SJCRH30 (cell line): ENCODE data around the gene MMP20. TPM values are rescaled to one million over a fixed set of nuclear protein-coding genes. Genes with fewer than 3 reads are reported as not detected.

Experiments used
- DNase-seq, 2 experiments: peaks; one replicate each; pipeline ENCODE4 v3.0.0-alpha.2; 2015 to 2020
- H3K27ac ChIP-seq: fragments of 250-450 bp; sonication (Bioruptor Pico); 2 replicates; pipeline ENCODE4 v1.5.1; 2020; ENCODE audit warnings: mild to moderate bottlenecking, moderate library complexity
- H3K27me3 ChIP-seq: fragments of 250-450 bp; sonication (Bioruptor Pico); 2 replicates; pipeline ENCODE4 v1.5.1; 2020; ENCODE audit warnings: mild to moderate bottlenecking, moderate library complexity
- H3K36me3 ChIP-seq: fragments of 250-450 bp; sonication (Bioruptor Pico); 2 replicates; pipeline ENCODE4 v1.5.1; 2020; ENCODE audit warnings: mild to moderate bottlenecking, moderate library complexity
- H3K4me1 ChIP-seq: fragments of 250-450 bp; sonication (Bioruptor Pico); 2 replicates; pipeline ENCODE4 v1.5.1; 2020; ENCODE audit warnings: mild to moderate bottlenecking, moderate library complexity
- H3K4me3 ChIP-seq: fragments of 250-450 bp; sonication (Bioruptor Pico); 2 replicates; pipeline ENCODE4 v1.5.1; 2020; ENCODE audit warnings: mild to moderate bottlenecking, moderate library complexity
- H3K9me3 ChIP-seq: fragments of 250-450 bp; sonication (Bioruptor Pico); replicated peaks from 2 replicates; pipeline ENCODE4 v1.5.1; 2020; ENCODE audit warnings: mild to moderate bottlenecking, moderate library complexity
- total RNA-seq: library from RNA; depleted of rRNA; stranded (reverse); fragments of >200 nt; shearing (Covaris generic); gene quantifications from 2 replicates; pipeline ENCODE4 v1.2.3, GENCODE V29; 2014

MMP20 gene
- total RNA-seq, 1 experiment from 2014 or later, result not detected

DNA sequence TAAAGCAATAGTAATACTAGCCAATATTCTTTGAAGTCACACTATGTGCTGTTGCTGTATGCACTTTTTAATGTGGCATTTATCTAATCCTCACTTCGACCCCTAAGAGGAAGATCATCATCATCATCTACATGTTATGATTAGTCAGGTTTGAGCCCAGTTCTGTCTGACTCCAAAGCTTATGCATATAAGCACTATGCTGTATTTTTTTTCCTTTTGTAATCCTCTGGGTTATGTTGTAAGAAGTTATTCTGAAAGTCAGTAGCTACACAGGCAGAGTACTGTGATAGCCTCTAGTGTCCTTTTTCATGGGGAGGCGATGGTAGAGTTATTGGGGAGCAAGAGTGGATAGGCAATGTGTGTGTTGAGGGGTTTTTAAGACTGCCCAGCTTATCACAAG, 11.1 kb downstream of the MMP20 start:
- H3K4me3 ChIP-seq, result no peak overlapping the region
- H3K36me3 ChIP-seq, result no peaks in the 10 kb centered on the region
- H3K4me1 ChIP-seq, result no peaks in the 10 kb centered on the region
- no peak overlapping the region for H3K27ac ChIP-seq
- H3K9me3 ChIP-seq, result no peaks in the 10 kb centered on the region
- DNase-seq, result no peak
- H3K27me3 ChIP-seq, result no peaks in the 10 kb centered on the region

DNA sequence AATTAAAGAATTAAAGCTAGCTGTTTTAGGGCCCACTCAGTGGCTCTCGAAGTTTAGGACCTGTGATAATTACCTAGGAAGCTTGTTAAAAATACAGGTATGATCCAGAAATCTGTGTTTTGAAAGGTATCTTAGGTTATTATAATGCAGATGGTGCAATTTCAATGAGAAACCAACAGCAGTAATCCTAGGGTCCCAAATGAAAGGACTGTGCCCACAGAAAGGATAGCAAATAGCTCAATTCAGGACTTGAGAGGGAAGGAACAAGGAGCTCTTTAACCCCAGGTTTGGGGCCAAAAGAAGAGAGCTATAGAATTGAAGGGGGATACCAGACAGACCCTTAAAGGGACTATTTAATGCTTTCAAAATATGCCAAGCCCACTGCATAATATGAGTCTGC, 11.7 kb downstream of the MMP20 start:
- Histone ChIP-seq H3K9me3 (no peaks in the 10 kb centered on the region), H3K4me3 (no peak overlapping the region), H3K27me3 (no peaks in the 10 kb centered on the region), H3K27ac (no peak overlapping the region), H3K4me1 (no peaks in the 10 kb centered on the region), H3K36me3 (no peaks in the 10 kb centered on the region)
- DNase-seq, result no peak

DNA sequence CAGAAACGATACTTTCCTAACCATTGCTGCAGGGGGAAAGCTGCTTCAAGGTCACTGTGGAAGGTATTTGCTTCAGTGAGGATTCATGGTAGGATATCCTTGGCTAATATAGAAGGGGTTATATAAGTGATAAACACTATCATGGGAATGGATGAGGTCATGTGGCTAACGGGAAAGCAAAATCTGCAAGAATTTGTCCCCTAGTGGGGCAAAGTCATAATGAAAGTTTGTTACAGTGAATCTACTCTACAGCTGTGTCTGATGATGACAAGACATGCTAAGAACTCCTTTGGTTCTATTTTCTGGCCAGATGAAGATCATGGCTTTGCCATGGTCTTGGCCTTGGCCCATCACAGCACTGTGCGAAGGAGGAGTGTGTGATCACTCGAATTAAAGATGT, 13.8 kb downstream of the MMP20 start:
- H3K36me3 ChIP-seq, result no peaks in the 10 kb centered on the region
- H3K27me3 ChIP-seq, result no peaks in the 10 kb centered on the region

DNA sequence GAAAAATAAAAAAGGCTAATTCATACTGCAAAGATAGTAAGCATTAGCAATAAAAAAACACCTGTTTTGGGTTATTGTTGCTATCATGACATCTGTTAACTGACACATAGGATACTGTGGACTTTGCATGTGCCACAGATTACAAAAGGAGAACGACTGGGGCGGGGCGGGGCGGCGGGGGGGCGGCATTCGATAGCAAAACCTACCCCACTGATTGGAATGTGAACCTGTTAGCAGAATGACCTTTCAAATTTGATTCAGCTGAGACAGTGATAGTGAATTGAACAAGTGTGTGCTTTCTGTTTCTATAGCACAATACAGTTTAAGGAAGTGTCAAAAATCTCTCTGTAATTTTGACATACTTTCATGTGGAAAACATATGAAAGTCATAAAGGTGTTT, 14.9 kb downstream of the MMP20 start:
- no peak overlapping the region for H3K27ac ChIP-seq
- H3K9me3 ChIP-seq, result no peaks in the 10 kb centered on the region
- no peak overlapping the region for H3K4me3 ChIP-seq
- no peak for DNase-seq
- no peaks in the 10 kb centered on the region for H3K27me3 ChIP-seq
- H3K4me1 ChIP-seq, result no peaks in the 10 kb centered on the region
- no peaks in the 10 kb centered on the region for H3K36me3 ChIP-seq

More for the DNA sequence above, 13.8 kb downstream of the MMP20 start:
- Histone ChIP-seq H3K4me3 (no peak overlapping the region), H3K27ac (no peak overlapping the region), H3K4me1 (no peaks in the 10 kb centered on the region), H3K9me3 (no peaks in the 10 kb centered on the region)
- DNase-seq, result no peak

DNA sequence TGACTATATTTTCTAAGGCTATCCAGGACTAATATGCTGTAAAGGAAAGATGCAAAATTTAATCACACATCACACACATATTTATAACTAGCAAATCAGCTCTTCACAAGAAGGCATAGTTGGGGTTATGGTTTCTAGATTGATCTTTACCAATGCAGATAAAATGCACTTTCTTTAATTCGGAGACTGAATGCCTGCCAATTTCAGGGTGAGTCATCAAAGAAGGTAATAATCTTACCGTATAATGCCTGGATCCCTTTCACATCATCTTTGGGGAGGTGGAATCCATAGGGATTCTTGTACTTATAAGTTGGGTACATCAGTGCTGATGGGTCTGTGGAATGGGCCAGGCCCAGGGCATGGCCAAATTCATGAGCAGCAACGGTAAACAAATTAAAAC, 16.4 kb downstream of the MMP20 start:
- H3K27ac ChIP-seq, result no peak overlapping the region
- DNase-seq, result no peak
- H3K36me3 ChIP-seq, result no peaks in the 10 kb centered on the region
- no peaks in the 10 kb centered on the region for H3K9me3 ChIP-seq
- no peak overlapping the region for H3K4me3 ChIP-seq
- no peaks in the 10 kb centered on the region for H3K27me3 ChIP-seq
- peaks cover 8% of the 10 kb centered on the region for H3K4me1 ChIP-seq

DNA sequence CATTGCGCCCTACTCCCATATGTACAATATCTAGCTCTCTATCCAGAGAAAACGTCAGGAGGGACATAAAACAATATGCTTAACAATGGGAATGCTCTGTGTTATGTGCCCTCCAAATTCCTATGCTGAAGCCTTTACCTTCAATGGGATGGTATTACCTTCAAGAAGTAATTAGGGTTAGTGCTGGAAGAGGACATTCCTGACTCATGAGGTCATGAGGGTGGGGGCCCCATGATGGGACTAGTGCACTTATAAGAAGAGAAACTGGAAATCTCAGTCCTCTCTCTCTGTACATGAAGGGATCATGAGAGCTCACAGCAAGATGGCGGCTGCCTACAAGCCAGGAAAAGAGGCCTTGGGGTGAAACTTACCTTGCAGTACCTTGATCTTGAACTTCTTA, 20.3 kb downstream of the MMP20 start:
- Histone ChIP-seq H3K4me3 (no peak overlapping the region), H3K27ac (no peak overlapping the region; the same call in 1 of the 2 replicates), H3K27me3 (no peaks in the 10 kb centered on the region), H3K9me3 (no peaks in the 10 kb centered on the region), H3K4me1 (peaks cover 26% of the 10 kb centered on the region), H3K36me3 (no peaks in the 10 kb centered on the region)
- no peak for DNase-seq

DNA sequence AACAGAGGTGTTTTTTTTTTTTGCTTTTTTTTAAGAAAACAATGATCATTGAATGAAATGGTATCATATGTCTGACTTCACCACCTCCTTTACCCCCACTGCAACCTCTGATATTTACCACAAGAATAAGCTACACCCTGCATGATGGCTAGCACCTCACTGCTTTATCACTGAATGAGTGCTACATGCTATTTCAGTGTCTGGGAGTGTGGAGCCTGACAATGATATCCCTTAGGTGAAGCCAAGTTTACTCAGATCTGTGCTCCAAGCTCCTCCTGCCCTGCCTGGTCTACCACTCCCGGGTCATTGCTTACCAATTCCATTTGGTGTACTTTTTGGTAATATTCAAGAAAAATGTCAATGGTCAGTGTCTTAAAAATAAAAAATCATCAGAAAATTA, 21.1 kb downstream of the MMP20 start:
- Histone ChIP-seq H3K4me3 (no peak overlapping the region), H3K4me1 (peaks cover 34% of the 10 kb centered on the region), H3K27me3 (no peaks in the 10 kb centered on the region), H3K27ac (peak overlapping the region; percentile 90), H3K36me3 (no peaks in the 10 kb centered on the region), H3K9me3 (no peaks in the 10 kb centered on the region)
- no peak for DNase-seq

DNA sequence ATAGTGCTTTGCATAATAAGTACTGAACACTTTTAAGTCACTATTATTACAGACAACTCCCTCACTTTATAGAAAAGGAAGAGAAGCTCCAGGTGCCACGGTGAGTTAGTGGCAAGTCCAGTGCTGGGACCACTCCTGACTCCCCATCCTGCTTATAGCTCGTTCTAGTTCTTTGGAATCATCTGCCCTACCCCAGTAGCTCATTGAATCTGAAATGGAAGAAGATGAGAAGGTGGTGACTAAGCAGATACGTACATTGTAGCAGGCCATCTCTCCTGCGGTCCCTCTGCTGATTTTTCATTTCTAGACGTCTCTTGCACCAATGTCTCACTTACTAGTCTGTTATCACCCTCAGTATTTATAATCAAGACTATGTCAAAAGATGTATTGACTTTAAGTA, 21.6 kb downstream of the MMP20 start:
- peak overlapping the region; percentile 90 for H3K27ac ChIP-seq
- peaks cover 36% of the 10 kb centered on the region for H3K4me1 ChIP-seq
- no peak for DNase-seq

DNA sequence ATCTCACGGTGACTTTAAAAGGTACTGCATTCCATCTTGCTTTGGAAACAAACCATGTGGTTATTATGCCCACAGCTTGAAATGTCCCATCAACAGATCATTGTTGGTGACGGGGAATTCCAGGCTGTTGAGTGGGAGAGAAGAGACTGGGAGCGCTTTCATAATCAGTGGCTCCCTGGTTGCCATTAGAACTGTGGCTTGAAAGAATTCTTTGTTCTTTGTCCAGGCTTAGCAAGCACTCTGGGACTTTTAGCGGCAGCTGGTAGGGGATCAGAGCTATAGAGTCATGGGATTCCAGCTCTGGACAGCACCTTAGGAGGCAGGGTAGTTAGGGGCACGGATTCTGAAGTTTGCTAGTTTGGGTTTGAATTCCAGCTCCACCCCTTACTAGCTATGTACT, 22.0 kb downstream of the MMP20 start:
- no peaks in the 10 kb centered on the region for H3K36me3 ChIP-seq
- H3K4me3 ChIP-seq, result no peak overlapping the region
- H3K27me3 ChIP-seq, result no peaks in the 10 kb centered on the region
- H3K9me3 ChIP-seq, result no peaks in the 10 kb centered on the region
- DNase-seq, result peak; percentile 85 to 95
- peaks cover 40% of the 10 kb centered on the region for H3K4me1 ChIP-seq
- H3K27ac ChIP-seq, result peak overlapping the region; percentile 90

More for the DNA sequence above, 21.6 kb downstream of the MMP20 start:
- no peak overlapping the region for H3K4me3 ChIP-seq
- H3K9me3 ChIP-seq, result no peaks in the 10 kb centered on the region
- H3K27me3 ChIP-seq, result no peaks in the 10 kb centered on the region
- no peaks in the 10 kb centered on the region for H3K36me3 ChIP-seq

DNA sequence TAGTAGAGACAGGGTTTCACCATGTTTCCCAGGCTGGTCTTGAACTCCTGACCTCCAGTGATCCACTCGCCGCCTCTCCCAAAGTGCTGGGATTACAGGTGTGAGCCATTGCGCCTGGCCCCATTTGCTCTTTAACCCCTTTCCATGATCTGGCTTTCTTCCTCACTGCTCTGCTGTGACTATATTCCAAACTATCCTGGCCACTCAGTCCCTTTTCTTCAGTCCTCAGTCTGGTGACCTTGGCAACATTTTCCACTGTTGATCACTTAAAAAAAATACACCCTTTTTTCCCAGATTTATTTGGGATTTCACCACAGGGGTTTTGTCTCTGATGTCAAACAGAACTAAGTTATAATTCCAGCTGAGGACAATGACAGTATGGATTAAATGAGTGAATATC, 24.5 kb downstream of the MMP20 start:
- Histone ChIP-seq H3K27me3 (no peaks in the 10 kb centered on the region), H3K9me3 (no peaks in the 10 kb centered on the region), H3K4me1 (peaks cover 41% of the 10 kb centered on the region), H3K4me3 (no peak overlapping the region), H3K27ac (no peak overlapping the region; the same call in 1 of the 2 replicates), H3K36me3 (no peaks in the 10 kb centered on the region)
- DNase-seq, result no peak

DNA sequence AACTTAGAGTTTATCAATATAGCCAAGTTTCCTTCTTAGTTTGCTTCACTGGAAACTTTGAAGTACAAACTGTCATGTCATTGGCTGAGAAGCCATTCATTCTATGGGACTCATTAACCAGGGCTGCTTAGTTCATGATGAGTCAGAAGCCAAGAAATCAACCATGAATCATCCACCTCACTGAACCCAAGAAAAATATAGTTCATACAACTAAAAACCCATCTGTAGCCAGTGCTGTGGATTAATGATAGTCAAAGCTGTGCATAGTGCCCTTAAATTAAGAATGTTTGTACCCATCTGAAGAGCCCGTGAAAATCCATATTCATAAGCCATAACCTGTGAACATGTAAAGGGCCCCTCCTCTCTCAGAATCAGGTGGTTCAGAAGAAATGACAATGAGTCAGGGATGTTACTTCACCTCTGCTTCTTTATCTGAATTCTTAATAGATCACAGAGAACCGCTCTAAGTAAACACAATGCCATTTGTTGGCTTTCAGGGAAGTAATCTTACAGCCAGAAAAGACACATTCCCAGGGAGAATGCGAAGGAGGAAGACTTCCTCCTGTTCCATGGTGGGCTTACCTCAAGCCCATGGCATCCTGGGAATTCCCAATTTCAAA, 25.4 kb downstream of the MMP20 start:
- H3K36me3 ChIP-seq, result no peaks in the 10 kb centered on the region
- peak overlapping the region; percentile 28; the same call in 1 of the 2 replicates for H3K27ac ChIP-seq
- H3K9me3 ChIP-seq, result no peaks in the 10 kb centered on the region
- peak in 1 of 2 experiments; percentile 27 for DNase-seq
- H3K4me1 ChIP-seq, result peaks cover 41% of the 10 kb centered on the region
- H3K4me3 ChIP-seq, result no peak overlapping the region
- H3K27me3 ChIP-seq, result no peaks in the 10 kb centered on the region

DNA sequence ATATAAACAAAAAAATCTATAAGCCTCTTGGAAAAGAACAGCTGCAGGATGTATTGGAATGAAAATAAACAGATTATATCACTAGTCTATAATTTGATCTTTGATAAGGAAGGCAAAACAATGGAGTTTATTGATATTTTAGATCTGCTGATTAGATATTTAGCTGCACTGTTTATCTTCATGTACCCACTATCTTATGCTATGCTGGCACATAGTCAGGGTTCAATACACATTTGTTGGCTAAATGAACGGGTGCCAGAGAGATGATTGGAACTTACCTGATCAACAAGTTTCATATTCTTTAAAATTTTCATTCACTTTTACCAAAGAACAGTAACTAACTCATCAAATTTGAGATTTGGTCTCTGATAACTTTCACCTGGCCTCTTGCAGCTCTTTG, 26.9 kb downstream of the MMP20 start:
- H3K36me3 ChIP-seq, result no peaks in the 10 kb centered on the region
- H3K27ac ChIP-seq, result no peak overlapping the region
- H3K4me1 ChIP-seq, result peaks cover 29% of the 10 kb centered on the region
- no peaks in the 10 kb centered on the region for H3K27me3 ChIP-seq
- peak in 1 of 2 experiments; percentile 5 for DNase-seq
- no peak overlapping the region for H3K4me3 ChIP-seq
- H3K9me3 ChIP-seq, result no peaks in the 10 kb centered on the region

DNA sequence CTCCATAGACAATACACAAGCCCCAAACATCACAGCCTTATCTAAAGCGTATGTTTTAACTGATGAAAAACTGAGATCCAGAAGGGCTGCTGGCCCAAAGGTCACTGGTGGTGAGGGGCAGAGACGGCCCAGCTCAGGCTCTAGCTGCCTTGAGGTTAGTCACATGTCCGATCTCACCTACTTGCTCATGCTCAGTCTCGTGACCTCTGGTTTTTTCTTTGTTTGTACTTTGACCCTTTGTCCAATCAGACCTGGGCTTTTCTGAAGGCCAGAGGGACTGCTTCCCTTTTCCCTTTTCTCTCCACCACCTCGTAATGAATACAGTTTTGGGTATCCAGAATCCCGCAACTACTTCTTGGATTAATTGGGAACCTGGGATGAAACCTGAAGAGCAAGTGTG, 28.6 kb downstream of the MMP20 start:
- no peak for DNase-seq
- H3K4me1 ChIP-seq, result peaks cover 21% of the 10 kb centered on the region

DNA sequence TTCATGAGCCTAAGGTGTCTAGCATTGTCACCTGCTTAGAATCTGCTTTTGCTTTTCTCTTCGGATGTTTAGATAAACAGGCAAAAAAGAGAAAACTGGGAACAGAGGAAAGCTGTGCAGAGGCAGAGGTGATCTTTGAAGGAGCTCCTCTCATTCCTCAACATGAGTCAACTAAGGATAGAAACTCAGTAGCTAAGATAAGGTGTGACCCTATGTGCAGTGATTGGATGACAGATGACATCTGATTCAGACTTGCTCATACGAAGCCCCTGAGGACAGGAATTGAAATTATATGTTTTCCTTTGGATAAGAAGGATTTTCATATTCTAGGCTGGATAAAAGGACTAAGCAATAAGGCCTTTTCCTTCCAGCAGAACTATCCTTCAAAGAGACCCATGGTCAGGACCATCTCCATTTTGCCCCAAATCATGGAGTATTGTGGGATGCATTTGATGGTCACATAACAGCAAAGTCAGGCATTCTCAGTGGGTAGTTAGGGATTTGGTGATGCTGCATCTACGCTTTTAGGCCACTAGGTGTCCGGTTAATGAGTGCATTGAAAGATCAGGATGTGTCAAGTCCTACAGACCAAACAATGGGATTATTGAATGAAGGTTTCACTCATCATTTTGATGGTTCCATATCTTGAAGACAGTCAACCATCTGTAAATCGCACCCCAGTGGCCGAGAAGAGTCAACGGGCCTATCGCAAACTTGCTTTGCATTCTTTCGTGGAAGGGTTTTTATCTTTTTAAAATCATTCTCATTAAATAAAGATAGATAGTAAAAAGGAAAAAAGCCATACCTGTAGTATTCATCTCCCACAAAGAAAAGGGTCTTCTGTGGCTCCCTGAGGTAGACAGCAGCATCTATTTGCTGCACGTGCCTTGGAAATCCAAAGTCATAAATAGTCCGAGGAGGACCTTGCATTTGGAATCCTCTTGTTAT, 32.2 kb downstream of the MMP20 start:
- Histone ChIP-seq H3K27ac (no peak overlapping the region), H3K4me1 (no peaks in the 10 kb centered on the region), H3K4me3 (no peak overlapping the region), H3K27me3 (no peaks in the 10 kb centered on the region), H3K36me3 (no peaks in the 10 kb centered on the region), H3K9me3 (no peaks in the 10 kb centered on the region)
- peak in 1 of 2 experiments; percentile 26 for DNase-seq

More for the DNA sequence above, 28.6 kb downstream of the MMP20 start:
- no peak overlapping the region for H3K4me3 ChIP-seq
- no peak overlapping the region for H3K27ac ChIP-seq
- no peaks in the 10 kb centered on the region for H3K9me3 ChIP-seq
- no peaks in the 10 kb centered on the region for H3K36me3 ChIP-seq
- H3K27me3 ChIP-seq, result no peaks in the 10 kb centered on the region

DNA sequence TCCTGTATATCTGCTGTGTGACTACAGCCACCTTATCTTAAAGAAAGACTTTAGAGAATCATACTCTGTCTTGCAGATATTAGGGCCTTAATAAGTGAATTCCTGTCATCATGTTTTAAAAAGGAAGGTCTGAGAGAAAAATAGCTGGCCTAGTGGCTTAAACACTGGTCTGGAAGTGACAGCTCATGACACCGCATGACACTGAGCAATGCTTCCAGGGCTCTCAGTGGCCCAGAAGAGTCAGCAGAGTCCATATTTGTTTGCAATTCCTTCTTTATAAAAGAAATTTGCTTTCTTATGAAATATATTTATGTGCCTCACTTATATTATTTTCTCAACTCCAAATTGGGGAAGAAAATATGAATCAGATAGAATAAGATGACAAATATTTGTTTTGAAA, 33.0 kb downstream of the MMP20 start:
- no peaks in the 10 kb centered on the region for H3K27me3 ChIP-seq
- no peaks in the 10 kb centered on the region for H3K9me3 ChIP-seq
- no peak overlapping the region for H3K27ac ChIP-seq
- DNase-seq, result no peak
- H3K36me3 ChIP-seq, result no peaks in the 10 kb centered on the region
- no peak overlapping the region for H3K4me3 ChIP-seq
- no peaks in the 10 kb centered on the region for H3K4me1 ChIP-seq
